H1 (cell line): ENCODE measurements around the gene TNIK.

Experiments
- BACH1 ChIP-seq: IDR thresholded peaks from 2 replicates; pipeline ENCODE4 v1.6.1; 2012; ENCODE audit warnings: low read length, improper control_type of control experiment
- BRCA1 ChIP-seq: IDR thresholded peaks from 2 replicates; pipeline ENCODE4 v1.6.1; 2012; ENCODE audit warnings: low read depth, low read length, improper control_type of control experiment
- CBX8 ChIP-seq: fragments of 300-800, 300-1000 bp; sonication (generic); IDR thresholded peaks from 2 replicates; pipeline ENCODE4 v1.7.1; 2016; ENCODE audit warnings: low read depth, low read length, borderline replicate concordance
- JUN ChIP-seq: IDR thresholded peaks from 2 replicates; pipeline ENCODE4 v1.6.1; 2011; ENCODE audit warnings: low read depth, mild to moderate bottlenecking, improper control_type of control experiment, low read length
- JUND ChIP-seq: IDR thresholded peaks from 2 replicates; pipeline ENCODE4 v1.6.1; 2011; ENCODE audit warnings: mild to moderate bottlenecking, improper control_type of control experiment, low read length
- RAD21 ChIP-seq, 2 experiments: IDR thresholded peaks in 1 of 2; conservative IDR thresholded peaks in 1 of 2; 2 replicates each; pipeline ENCODE4 v1.6.1; 2011; ENCODE audit warnings: low read depth in 2 of 2, low read length in 2 of 2, improper control_type of control experiment in 1 of 2, inconsistent platforms in 1 of 2, mild to moderate bottlenecking in 1 of 2, moderate library complexity in 1 of 2
- SRF ChIP-seq: IDR thresholded peaks from 2 replicates; pipeline ENCODE4 v1.6.1; 2011; ENCODE audit warnings: mild to moderate bottlenecking, low read depth, low read length, moderate library complexity
- TEAD4 ChIP-seq: IDR thresholded peaks from 2 replicates; pipeline ENCODE4 v1.6.1; 2012; ENCODE audit warnings: low read depth, low read length, inconsistent platforms, mixed read lengths
- YY1 ChIP-seq: IDR thresholded peaks from 2 replicates; pipeline ENCODE4 v1.6.1; 2011; ENCODE audit warnings: low read depth, mild to moderate bottlenecking, low read length
- TF ChIP-seq, protein P1 (sequence below), 3 experiments: IDR thresholded peaks; 1 replicate in 2 of 3; 2 replicates in 1 of 3; pipeline versions ENCODE4 v1.5.1 to v1.6.1; 2011; ENCODE audit warnings: low read length in 3 of 3, mild to moderate bottlenecking in 3 of 3, inconsistent platforms in 2 of 3, low read depth in 1 of 3, moderate library complexity in 1 of 3; ENCODE audit not compliant: insufficient read depth in 1 of 3; ENCODE audit errors: control extremely low read depth in 1 of 3
- TF ChIP-seq, protein P2 (sequence below): IDR thresholded peaks from 2 replicates; pipeline ENCODE4 v1.6.1; 2012; ENCODE audit warnings: low read length, inconsistent platforms
- TF ChIP-seq, protein P3 (sequence below): IDR thresholded peaks from 2 replicates; pipeline ENCODE4 v1.6.1; 2011; ENCODE audit warnings: low read depth, mild to moderate bottlenecking, low read length; ENCODE audit not compliant: insufficient read depth

DNA sequence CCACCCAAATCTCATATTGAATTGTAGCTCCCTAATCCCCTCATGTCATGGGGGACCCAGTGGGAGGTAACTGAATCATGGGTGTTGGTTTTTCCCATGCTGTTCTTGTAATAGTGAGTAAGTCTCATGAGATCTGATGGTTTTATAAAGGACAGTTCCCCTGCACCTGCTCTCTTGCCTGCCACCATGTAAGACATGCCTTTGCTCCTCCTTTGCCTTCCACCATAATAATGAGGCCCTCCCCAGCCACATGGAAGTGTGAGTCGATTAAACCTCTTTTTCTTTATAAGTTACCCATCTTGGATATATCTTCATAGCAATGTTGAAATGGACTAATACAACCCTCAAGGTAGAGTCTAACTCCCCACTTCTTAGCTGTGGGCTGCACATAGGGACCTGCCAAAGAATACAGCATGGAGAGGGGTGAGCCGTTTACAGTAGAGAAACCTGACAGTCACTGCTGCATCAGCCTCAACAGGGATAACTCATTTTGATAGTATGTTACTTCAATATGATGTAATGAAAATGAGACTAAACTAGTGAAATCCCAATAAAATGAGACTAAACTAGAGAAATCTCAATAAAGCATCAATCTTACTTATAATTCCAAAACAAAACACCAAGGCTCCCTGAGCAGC is 117.3 kb downstream of the TNIK start:
- no peak for TF ChIP-seq TEAD4
- no peak for TF ChIP-seq CBX8
- no peak for TF ChIP-seq RAD21 (IDR thresholded peaks at IDR 0.05 in 1 of 2, conservative IDR thresholded peaks at IDR 0.05 in 1 of 2; ENCODE audit: low read depth in 2 of 2, low read length in 2 of 2)
- TF ChIP-seq, protein P1, sequence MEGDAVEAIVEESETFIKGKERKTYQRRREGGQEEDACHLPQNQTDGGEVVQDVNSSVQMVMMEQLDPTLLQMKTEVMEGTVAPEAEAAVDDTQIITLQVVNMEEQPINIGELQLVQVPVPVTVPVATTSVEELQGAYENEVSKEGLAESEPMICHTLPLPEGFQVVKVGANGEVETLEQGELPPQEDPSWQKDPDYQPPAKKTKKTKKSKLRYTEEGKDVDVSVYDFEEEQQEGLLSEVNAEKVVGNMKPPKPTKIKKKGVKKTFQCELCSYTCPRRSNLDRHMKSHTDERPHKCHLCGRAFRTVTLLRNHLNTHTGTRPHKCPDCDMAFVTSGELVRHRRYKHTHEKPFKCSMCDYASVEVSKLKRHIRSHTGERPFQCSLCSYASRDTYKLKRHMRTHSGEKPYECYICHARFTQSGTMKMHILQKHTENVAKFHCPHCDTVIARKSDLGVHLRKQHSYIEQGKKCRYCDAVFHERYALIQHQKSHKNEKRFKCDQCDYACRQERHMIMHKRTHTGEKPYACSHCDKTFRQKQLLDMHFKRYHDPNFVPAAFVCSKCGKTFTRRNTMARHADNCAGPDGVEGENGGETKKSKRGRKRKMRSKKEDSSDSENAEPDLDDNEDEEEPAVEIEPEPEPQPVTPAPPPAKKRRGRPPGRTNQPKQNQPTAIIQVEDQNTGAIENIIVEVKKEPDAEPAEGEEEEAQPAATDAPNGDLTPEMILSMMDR (IDR thresholded peaks at IDR 0.05; ENCODE audit: control extremely low read depth in 1 of 3, insufficient read depth in 1 of 3, low read depth in 1 of 3, low read length in 3 of 3) = no peak
- TF ChIP-seq, protein P2, sequence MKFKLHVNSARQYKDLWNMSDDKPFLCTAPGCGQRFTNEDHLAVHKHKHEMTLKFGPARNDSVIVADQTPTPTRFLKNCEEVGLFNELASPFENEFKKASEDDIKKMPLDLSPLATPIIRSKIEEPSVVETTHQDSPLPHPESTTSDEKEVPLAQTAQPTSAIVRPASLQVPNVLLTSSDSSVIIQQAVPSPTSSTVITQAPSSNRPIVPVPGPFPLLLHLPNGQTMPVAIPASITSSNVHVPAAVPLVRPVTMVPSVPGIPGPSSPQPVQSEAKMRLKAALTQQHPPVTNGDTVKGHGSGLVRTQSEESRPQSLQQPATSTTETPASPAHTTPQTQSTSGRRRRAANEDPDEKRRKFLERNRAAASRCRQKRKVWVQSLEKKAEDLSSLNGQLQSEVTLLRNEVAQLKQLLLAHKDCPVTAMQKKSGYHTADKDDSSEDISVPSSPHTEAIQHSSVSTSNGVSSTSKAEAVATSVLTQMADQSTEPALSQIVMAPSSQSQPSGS = no peak
- no peak for TF ChIP-seq BACH1
- no peak for TF ChIP-seq SRF
- TF ChIP-seq BRCA1 = no peak
- no peak for TF ChIP-seq YY1
- no peak for TF ChIP-seq JUN
- TF ChIP-seq JUND = no peak
- TF ChIP-seq, protein P3, sequence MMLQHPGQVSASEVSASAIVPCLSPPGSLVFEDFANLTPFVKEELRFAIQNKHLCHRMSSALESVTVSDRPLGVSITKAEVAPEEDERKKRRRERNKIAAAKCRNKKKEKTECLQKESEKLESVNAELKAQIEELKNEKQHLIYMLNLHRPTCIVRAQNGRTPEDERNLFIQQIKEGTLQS = no peak
